SK-N-MC (cell line): ENCODE data around the gene CCM2.

Experiments used
- DNase-seq: peaks from one replicate; pipeline ENCODE4 v3.0.0-alpha.2; 2011; ENCODE audit warnings: low read depth, low spot score
- H3K27ac ChIP-seq: fragments of 200-600 bp; sonication (generic); 2 replicates; pipeline ENCODE4 v1.5.1; 2016; ENCODE audit warnings: mixed run types
- H3K36me3 ChIP-seq: fragments of 200-600 bp; sonication (generic); 2 replicates; pipeline ENCODE4 v1.6.1; 2017; ENCODE audit warnings: antibody characterized with exemption, low read length, mixed read lengths; ENCODE audit not compliant: insufficient read depth
- H3K4me3 ChIP-seq: fragments of 200-600 bp; sonication (generic); 2 replicates; pipeline ENCODE4 v1.5.1; 2016
- H3K9ac ChIP-seq: fragments of 200-600 bp; sonication (generic); 2 replicates; pipeline ENCODE4 v1.8.0; 2017; ENCODE audit warnings: mixed run types, mixed read lengths; ENCODE audit not compliant: insufficient read length
- H3K9me3 ChIP-seq: fragments of 200-600 bp; sonication (generic); 2 replicates; pipeline ENCODE4 v1.6.1; 2017; ENCODE audit warnings: low read depth, mild to moderate bottlenecking, antibody characterized with exemption, low read length, moderate library complexity, mixed read lengths
- EZH2 ChIP-seq: fragments of 200-600 bp; sonication (generic); IDR thresholded peaks from one replicate; pipeline ENCODE4 v1.6.1; 2017; ENCODE audit warnings: antibody characterized with exemption
- FOXP2 ChIP-seq: optimal IDR thresholded peaks from 2 replicates; pipeline ENCODE3; 2011; ENCODE audit warnings: mild to moderate bottlenecking, moderate library complexity; ENCODE audit not compliant: insufficient read depth; ENCODE audit errors: extremely low read length, control extremely low read depth
- POLR2AphosphoS5 ChIP-seq: IDR thresholded peaks from 2 replicates; pipeline ENCODE4 v1.6.1; 2012; ENCODE audit warnings: mild to moderate bottlenecking, low read depth, low read length, borderline replicate concordance

Gene CCM2

GRCh38 chr7:45048748-45049147, 48.7 kb downstream of the CCM2 start:
- no peaks in the 10 kb centered on the region for H3K9me3 ChIP-seq
- peaks cover 3% of the 10 kb centered on the region; the same call in 1 of the 2 replicates for H3K36me3 ChIP-seq
- no peak overlapping the region for H3K27ac ChIP-seq
- DNase-seq: no peak
- no peak overlapping the region for H3K4me3 ChIP-seq
- TF ChIP-seq FOXP2: no peak
- TF ChIP-seq POLR2AphosphoS5: no peak
- TF ChIP-seq EZH2: no peak
- no peak overlapping the region for H3K9ac ChIP-seq

- TF ChIP-seq EZH2 (no peak), FOXP2 (no peak), POLR2AphosphoS5 (no peak)
- H3K27ac ChIP-seq: no peak overlapping the region
- no peak overlapping the region for H3K4me3 ChIP-seq
- no peak for DNase-seq
- no peak overlapping the region for H3K9ac ChIP-seq
- H3K36me3 ChIP-seq: peaks cover 3% of the 10 kb centered on the region; the same call in 1 of the 2 replicates
- H3K9me3 ChIP-seq: no peaks in the 10 kb centered on the region
Observed at GRCh38 chr7:45050198-45050597, 50.2 kb downstream of the CCM2 start.

- no peak overlapping the region for H3K27ac ChIP-seq
- no peak overlapping the region for H3K9ac ChIP-seq
- H3K36me3 ChIP-seq: peaks cover 7% of the 10 kb centered on the region; the same call in 1 of the 2 replicates
- H3K9me3 ChIP-seq: no peaks in the 10 kb centered on the region; the same call in 1 of the 2 replicates
- no peak for DNase-seq
- H3K4me3 ChIP-seq: no peak overlapping the region
- TF ChIP-seq POLR2AphosphoS5 (no peak), FOXP2 (no peak), EZH2 (no peak)
Observed at GRCh38 chr7:45052011-45052410, 52.0 kb downstream of the CCM2 start.

- H3K9me3 ChIP-seq: no peaks in the 10 kb centered on the region; the same call in 1 of the 2 replicates
- no peak for DNase-seq
- H3K9ac ChIP-seq: no peak overlapping the region
- H3K4me3 ChIP-seq: no peak overlapping the region
- TF ChIP-seq POLR2AphosphoS5 (no peak), FOXP2 (no peak), EZH2 (no peak)
- H3K27ac ChIP-seq: no peak overlapping the region
- peaks cover 7% of the 10 kb centered on the region; the same call in 1 of the 2 replicates for H3K36me3 ChIP-seq
Observed at GRCh38 chr7:45053401-45053800, 53.4 kb downstream of the CCM2 start.

DNA sequence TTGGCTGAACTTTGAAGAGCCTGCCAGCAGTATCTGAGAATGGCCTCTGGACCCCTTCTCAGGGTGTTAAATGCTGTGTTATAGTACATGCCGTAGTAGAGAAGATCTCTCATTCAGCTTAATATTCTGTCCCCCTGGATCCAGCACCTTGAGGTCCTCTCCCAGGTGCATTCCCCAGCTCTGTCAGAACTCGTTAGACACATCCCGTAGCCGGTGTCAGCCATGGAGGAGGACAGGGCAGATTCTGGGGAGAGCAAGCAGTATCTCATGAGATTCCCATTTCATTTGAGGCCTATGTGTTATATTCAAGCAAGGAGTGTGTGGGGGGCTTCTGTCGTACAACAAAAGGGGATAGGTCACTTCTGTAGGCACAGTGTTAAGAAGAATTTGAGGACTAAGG, 53.9 kb downstream of the CCM2 start:
- Histone ChIP-seq H3K4me3 (no peak overlapping the region), H3K27ac (no peak overlapping the region), H3K9ac (no peak overlapping the region), H3K36me3 (peaks cover 7% of the 10 kb centered on the region; the same call in 1 of the 2 replicates), H3K9me3 (no peaks in the 10 kb centered on the region; the same call in 1 of the 2 replicates)
- no peak for DNase-seq
- TF ChIP-seq EZH2 (no peak), FOXP2 (no peak), POLR2AphosphoS5 (no peak)

DNA sequence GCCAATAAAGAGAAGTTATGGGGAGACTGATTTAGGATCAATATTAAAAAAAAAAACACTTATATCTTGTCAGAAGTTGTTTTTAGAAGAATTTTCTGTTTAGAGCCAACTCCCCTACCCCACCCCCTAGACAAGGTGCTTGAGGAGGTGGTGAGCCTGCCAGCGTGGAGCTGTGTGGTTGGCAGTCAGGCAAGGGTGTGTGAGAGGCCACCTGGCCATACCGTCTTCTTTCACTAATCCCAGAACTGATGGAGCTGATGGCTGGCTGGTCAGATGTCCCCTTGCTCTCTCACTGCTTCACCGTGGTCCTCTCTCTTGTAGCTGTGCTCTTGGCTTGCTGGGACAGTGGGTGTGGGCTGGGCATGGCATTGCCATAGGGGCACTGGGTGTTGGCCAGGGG, 54.4 kb downstream of the CCM2 start:
- H3K9ac ChIP-seq: no peak overlapping the region
- H3K27ac ChIP-seq: no peak overlapping the region
- no peaks in the 10 kb centered on the region; the same call in 1 of the 2 replicates for H3K9me3 ChIP-seq
- TF ChIP-seq POLR2AphosphoS5 (no peak), FOXP2 (no peak), EZH2 (no peak)
- DNase-seq: no peak
- H3K36me3 ChIP-seq: peaks cover 7% of the 10 kb centered on the region; the same call in 1 of the 2 replicates
- H3K4me3 ChIP-seq: no peak overlapping the region

DNA sequence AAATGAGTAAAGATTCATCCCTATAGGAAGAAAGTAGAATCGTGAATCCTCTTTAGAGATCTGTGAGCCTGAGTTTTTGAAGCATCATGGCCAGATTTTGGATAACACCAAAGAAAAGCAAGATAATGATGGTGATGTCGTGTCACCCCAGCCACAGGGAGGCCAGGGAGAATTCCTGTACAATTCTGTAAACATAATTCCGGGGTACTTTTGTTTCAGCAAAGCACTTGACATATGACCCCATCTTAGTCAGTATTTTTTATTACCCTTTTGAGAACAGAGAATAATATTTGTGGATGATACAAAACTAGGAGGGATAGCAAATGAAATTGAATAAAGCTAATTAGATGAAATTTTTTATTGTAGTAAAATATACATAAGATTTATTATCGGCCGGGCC, 55.0 kb downstream of the CCM2 start:
- Histone ChIP-seq H3K9ac (no peak overlapping the region), H3K9me3 (no peaks in the 10 kb centered on the region; the same call in 1 of the 2 replicates), H3K27ac (no peak overlapping the region), H3K4me3 (no peak overlapping the region), H3K36me3 (peaks cover 7% of the 10 kb centered on the region; the same call in 1 of the 2 replicates)
- no peak for TF ChIP-seq EZH2
- TF ChIP-seq POLR2AphosphoS5: no peak
- TF ChIP-seq FOXP2: no peak
- DNase-seq: no peak

GRCh38 chr7:45055594-45056219, 55.7 kb downstream of the CCM2 start:
- Histone ChIP-seq H3K9ac (no peak overlapping the region), H3K27ac (no peak overlapping the region), H3K4me3 (no peak overlapping the region), H3K36me3 (peaks cover 7% of the 10 kb centered on the region; the same call in 1 of the 2 replicates), H3K9me3 (no peaks in the 10 kb centered on the region; the same call in 1 of the 2 replicates)
- no peak for DNase-seq
- TF ChIP-seq EZH2: no peak
- no peak for TF ChIP-seq FOXP2

GRCh38 chr7:45057878-45058277, 57.9 kb downstream of the CCM2 start:
- Histone ChIP-seq H3K4me3 (no peak overlapping the region), H3K9ac (no peak overlapping the region), H3K36me3 (peaks cover 7% of the 10 kb centered on the region; the same call in 1 of the 2 replicates), H3K9me3 (no peaks in the 10 kb centered on the region; the same call in 1 of the 2 replicates), H3K27ac (no peak overlapping the region)
- TF ChIP-seq EZH2 (no peak), POLR2AphosphoS5 (no peak), FOXP2 (no peak)
- DNase-seq: no peak
